HCT116 (cell line): ENCODE results near the gene OXCT2.

Experiments used
- CTCF ChIP-seq, 3 experiments: fragments of 200-600 bp in 1 of 3; sonication (generic) in 1 of 3; IDR thresholded peaks in 2 of 3; conservative IDR thresholded peaks in 1 of 3; 2 replicates each; pipeline ENCODE4 v1.5.1; 2012 to 2017; ENCODE audit warnings: low read depth in 2 of 3, low read length in 2 of 3, antibody characterized with exemption in 1 of 3, borderline replicate concordance in 1 of 3, control low read depth in 1 of 3, mild to moderate bottlenecking in 1 of 3, mixed read lengths in 1 of 3, mixed run types in 1 of 3, moderate library complexity in 1 of 3; ENCODE audit not compliant: insufficient read depth in 1 of 3
- EZH2 ChIP-seq: fragments of 200-600 bp; sonication (generic); IDR thresholded peaks from 2 replicates; pipeline ENCODE4 v1.6.1; 2017; ENCODE audit warnings: antibody characterized with exemption, mixed run types
- JUND ChIP-seq: IDR thresholded peaks from 2 replicates; pipeline ENCODE4 v1.6.1; 2012
- POLR2A ChIP-seq: IDR thresholded peaks from 2 replicates; pipeline ENCODE4 v1.7.0; 2011; ENCODE audit warnings: borderline replicate concordance; ENCODE audit not compliant: insufficient read depth, insufficient read length; ENCODE audit errors: extremely low read depth
- YY1 ChIP-seq: IDR thresholded peaks from 2 replicates; pipeline ENCODE4 v1.6.1; 2011; ENCODE audit warnings: low read length, low read depth, moderate library complexity, mild to moderate bottlenecking; ENCODE audit not compliant: insufficient replicate concordance; ENCODE audit errors: extremely low read depth

GRCh38 chr1:39782103-39782502 lies 11.0 kb upstream of the OXCT2 start:
- TF ChIP-seq CTCF (IDR thresholded peaks at IDR 0.05 in 2 of 3, conservative IDR thresholded peaks at IDR 0.05 in 1 of 3; ENCODE audit: borderline replicate concordance in 1 of 3, insufficient read depth in 1 of 3, low read depth in 2 of 3, low read length in 2 of 3) = no peak
- no peak for TF ChIP-seq JUND
- no peak for TF ChIP-seq POLR2A
- TF ChIP-seq EZH2 = no peak
- TF ChIP-seq YY1 = no peak
